ENCODE results near the gene GOLGA2. TPM values are rescaled to one million over a fixed set of nuclear protein-coding genes. Genes with fewer than 3 reads are reported as not detected.

GOLGA2 gene
- total RNA-seq, 1 donor from 2014 or later, result 74.9 TPM

- Histone ChIP-seq H3K27me3 (no peaks in the 10 kb centered on the region), H3K27ac (no peak overlapping the region), H3K4me3 (no peak overlapping the region), H3K4me1 (peaks cover 0 to 2% of the 10 kb centered on the region in 2 donors), H3K36me3 (no peaks in the 10 kb centered on the region), H3K9me3 (no peaks in the 10 kb centered on the region)
- intact Hi-C loops (cut with DNase I), result no loop called here
- no peak for DNase-seq (ENCODE audit: low spot score in 2 of 2)
- TF ChIP-seq, protein P1, sequence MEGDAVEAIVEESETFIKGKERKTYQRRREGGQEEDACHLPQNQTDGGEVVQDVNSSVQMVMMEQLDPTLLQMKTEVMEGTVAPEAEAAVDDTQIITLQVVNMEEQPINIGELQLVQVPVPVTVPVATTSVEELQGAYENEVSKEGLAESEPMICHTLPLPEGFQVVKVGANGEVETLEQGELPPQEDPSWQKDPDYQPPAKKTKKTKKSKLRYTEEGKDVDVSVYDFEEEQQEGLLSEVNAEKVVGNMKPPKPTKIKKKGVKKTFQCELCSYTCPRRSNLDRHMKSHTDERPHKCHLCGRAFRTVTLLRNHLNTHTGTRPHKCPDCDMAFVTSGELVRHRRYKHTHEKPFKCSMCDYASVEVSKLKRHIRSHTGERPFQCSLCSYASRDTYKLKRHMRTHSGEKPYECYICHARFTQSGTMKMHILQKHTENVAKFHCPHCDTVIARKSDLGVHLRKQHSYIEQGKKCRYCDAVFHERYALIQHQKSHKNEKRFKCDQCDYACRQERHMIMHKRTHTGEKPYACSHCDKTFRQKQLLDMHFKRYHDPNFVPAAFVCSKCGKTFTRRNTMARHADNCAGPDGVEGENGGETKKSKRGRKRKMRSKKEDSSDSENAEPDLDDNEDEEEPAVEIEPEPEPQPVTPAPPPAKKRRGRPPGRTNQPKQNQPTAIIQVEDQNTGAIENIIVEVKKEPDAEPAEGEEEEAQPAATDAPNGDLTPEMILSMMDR (IDR thresholded peaks at IDR 0.05), result no peak
Measured at GRCh38 chr9:128214571-128215490, 61.0 kb downstream of the GOLGA2 start.

DNA sequence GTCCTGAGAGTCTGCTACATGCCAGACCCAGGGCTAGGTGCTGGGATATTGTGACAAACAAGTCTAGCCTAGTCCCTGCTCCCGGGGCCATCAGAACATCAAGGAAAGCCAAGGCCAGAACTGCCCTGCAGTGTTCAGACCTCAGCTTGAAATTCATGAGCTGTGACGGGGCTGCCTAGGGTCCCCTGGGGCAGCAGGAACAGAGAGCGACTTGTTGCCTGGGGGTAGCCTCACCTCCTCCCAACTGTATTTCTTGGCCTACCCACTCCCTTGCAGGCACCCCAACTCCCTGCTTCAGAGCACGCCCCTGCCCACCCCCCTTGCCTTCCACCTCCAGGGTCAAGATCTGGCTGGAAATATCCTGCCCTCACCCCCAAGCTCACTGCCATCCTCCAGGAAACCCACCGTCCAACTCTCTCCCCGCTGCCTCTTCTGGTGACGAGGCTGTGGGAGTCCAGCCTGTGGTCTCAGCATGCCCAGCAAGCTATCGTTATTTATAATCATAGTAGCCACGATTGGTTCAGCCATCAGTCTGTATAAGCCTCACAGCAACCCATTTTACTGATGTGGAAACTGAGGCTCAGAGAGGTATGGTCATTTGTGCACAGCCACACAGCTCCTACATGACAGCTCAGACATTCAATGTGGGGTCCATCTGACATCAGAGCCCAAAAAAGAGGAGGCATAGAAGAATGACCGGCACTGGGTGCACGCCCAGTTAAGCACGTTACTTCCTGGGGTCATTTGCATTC, 61.9 kb downstream of the GOLGA2 start:
- Histone ChIP-seq H3K4me1 (peaks cover 0 to 2% of the 10 kb centered on the region in 2 donors), H3K27me3 (no peaks in the 10 kb centered on the region), H3K9me3 (no peaks in the 10 kb centered on the region), H3K36me3 (no peaks in the 10 kb centered on the region), H3K4me3 (no peak overlapping the region), H3K27ac (no peak overlapping the region)
- intact Hi-C loops (cut with DNase I), result no loop called here
- TF ChIP-seq, protein P1 (IDR thresholded peaks at IDR 0.05), result no peak
- DNase-seq (ENCODE audit: low spot score in 2 of 2), result no peak

GRCh38 chr9:128211981-128212281, 63.9 kb downstream of the GOLGA2 start:
- TF ChIP-seq, protein P1 (IDR thresholded peaks at IDR 0.05), result no peak
- Histone ChIP-seq H3K4me1 (no peaks in the 10 kb centered on the region), H3K9me3 (no peaks in the 10 kb centered on the region), H3K27ac (no peak overlapping the region), H3K27me3 (no peaks in the 10 kb centered on the region), H3K36me3 (no peaks in the 10 kb centered on the region), H3K4me3 (no peak overlapping the region)
- intact Hi-C loops (cut with DNase I), result no loop called here
- DNase-seq (ENCODE audit: low spot score in 2 of 2), result no peak

GRCh38 chr9:128211186-128211980, 64.4 kb downstream of the GOLGA2 start:
- DNase-seq (ENCODE audit: low spot score in 2 of 2), result no peak
- no peaks in the 10 kb centered on the region for H3K4me1 ChIP-seq
- no peaks in the 10 kb centered on the region for H3K9me3 ChIP-seq
- TF ChIP-seq, protein P1 (IDR thresholded peaks at IDR 0.05), result no peak
- no peak overlapping the region for H3K4me3 ChIP-seq
- no peaks in the 10 kb centered on the region for H3K27me3 ChIP-seq
- intact Hi-C loops (cut with DNase I), result no loop called here
- H3K27ac ChIP-seq, result no peak overlapping the region
- H3K36me3 ChIP-seq, result no peaks in the 10 kb centered on the region

GRCh38 chr9:128208946-128209669, 66.7 kb downstream of the GOLGA2 start:
- Histone ChIP-seq H3K9me3 (no peaks in the 10 kb centered on the region), H3K27ac (no peak overlapping the region), H3K4me1 (peaks cover under 1 to 2% of the 10 kb centered on the region in 2 donors), H3K4me3 (no peak overlapping the region), H3K27me3 (peaks cover 3% of the 10 kb centered on the region), H3K36me3 (no peaks in the 10 kb centered on the region)
- DNase-seq (ENCODE audit: low spot score in 2 of 2), result no peak
- intact Hi-C loops (cut with DNase I), result no loop called here
- TF ChIP-seq, protein P1 (IDR thresholded peaks at IDR 0.05), result no peak
